ENCODE measurements around the gene ICAM4. TPM values are rescaled to one million over a fixed set of nuclear protein-coding genes. Genes with fewer than 3 reads are reported as not detected.
"Not testable (repeated sequence)": the region's sequence is repeated elsewhere in the genome, so short reads cannot be mapped to it uniquely, and the experiment has no call there.

Gene ICAM4
- total RNA-seq, 4 donors from 2014 or later, result 0.82 to 7.5 (median 2.0) TPM

DNA sequence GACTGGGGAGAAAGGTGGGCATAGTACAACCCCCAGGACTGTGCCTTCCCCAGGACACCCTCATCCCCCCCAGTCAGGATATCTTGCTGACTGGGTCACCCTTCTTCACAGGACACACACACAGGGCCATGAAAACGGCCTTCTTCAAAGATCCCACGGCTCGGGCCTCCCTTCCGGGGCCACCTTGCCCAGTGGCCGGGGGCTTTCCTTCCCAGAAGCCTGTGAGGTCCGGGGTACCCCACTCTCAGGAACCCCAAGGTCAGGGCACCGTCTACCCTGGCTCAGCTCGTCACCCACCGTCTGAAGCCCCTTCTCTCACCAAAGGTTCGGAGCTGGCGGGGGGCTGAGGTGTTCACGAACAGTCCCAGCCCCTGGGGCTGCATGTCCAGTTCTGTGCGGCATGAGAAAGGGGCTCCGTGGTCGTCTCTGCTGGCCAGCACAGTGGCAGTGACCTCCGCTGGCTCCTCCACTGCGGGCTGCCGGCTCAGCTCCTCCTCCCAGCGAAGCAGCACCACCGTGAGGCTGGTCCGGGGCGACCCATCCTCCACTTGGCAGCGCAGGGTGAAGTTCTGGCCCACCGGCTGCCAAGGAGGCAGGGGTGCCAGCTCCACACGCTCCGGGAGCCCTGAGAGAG is 48.7 kb downstream of the ICAM4 start:
- TF ChIP-seq, protein P1, sequence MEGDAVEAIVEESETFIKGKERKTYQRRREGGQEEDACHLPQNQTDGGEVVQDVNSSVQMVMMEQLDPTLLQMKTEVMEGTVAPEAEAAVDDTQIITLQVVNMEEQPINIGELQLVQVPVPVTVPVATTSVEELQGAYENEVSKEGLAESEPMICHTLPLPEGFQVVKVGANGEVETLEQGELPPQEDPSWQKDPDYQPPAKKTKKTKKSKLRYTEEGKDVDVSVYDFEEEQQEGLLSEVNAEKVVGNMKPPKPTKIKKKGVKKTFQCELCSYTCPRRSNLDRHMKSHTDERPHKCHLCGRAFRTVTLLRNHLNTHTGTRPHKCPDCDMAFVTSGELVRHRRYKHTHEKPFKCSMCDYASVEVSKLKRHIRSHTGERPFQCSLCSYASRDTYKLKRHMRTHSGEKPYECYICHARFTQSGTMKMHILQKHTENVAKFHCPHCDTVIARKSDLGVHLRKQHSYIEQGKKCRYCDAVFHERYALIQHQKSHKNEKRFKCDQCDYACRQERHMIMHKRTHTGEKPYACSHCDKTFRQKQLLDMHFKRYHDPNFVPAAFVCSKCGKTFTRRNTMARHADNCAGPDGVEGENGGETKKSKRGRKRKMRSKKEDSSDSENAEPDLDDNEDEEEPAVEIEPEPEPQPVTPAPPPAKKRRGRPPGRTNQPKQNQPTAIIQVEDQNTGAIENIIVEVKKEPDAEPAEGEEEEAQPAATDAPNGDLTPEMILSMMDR (IDR thresholded peaks at IDR 0.05), result no peak
- ATAC-seq (ENCODE audit: low FRiP score) (no peak), DNase-seq (ENCODE audit: low spot score) (no peak)

DNA sequence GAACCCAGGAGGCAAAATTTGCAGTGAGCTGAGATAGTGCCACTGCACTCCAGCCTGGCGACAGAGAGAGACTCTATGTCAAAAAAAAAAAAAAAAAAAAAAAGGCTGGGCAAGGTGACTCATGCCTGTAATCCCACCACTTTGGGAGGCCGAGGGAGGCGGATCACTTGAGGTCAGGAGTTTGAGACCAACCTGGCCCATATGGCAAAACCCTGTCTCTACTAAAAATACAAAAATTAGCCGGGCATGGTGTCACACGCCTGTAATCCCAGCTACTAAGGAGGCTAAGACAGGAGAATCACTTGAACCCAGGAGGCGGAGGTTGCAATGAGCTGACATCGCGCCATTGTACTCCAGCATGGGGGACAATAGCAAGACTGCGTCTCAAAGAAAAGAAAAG is 50.0 kb downstream of the ICAM4 start:
- not testable (repeated sequence) for ATAC-seq (ENCODE audit: low FRiP score); DNase-seq (ENCODE audit: low spot score)

Small RNA genes within 50 kb of the gene (small RNA-seq; reads per million reads assigned to genes)
- gene AC011511.1, result not detected
- not detected for gene AC011511.4

Other genes with a start within 250 kb of the ICAM4 start
- gene SHFL, start 200.6 kb upstream of the ICAM4 start, total RNA-seq, result 10 to 100 TPM; 20.7 to 36.7 (median 27.7) TPM
- under 1 TPM in 3 of 4 donors, not detected in 1; 0.31 to 0.84 (median 0.37) TPM for gene ANGPTL6, start 184.3 kb upstream of the ICAM4 start, total RNA-seq
- gene PPAN, start 180.6 kb upstream of the ICAM4 start, total RNA-seq, result 10 to 100 TPM; 25.0 to 79.7 (median 32.0) TPM
- gene P2RY11, start 175.3 kb upstream of the ICAM4 start, total RNA-seq, result 10 to 100 TPM in 1 of 4 donors, 1 to 10 TPM in 3; 2.7 to 18.7 (median 4.7) TPM
- gene EIF3G, start 167.1 kb upstream of the ICAM4 start, total RNA-seq, result 100 to 1,000 TPM; 223 to 282 (median 242) TPM
- gene DNMT1, start 92.0 kb upstream of the ICAM4 start, total RNA-seq, result 10 to 100 TPM; 38.4 to 84.7 (median 50.2) TPM
- gene S1PR2, start 55.6 kb upstream of the ICAM4 start, total RNA-seq, result 10 to 100 TPM; 15.1 to 16.8 (median 15.9) TPM
- gene MRPL4, start 34.7 kb upstream of the ICAM4 start, total RNA-seq, result 10 to 100 TPM; 44.6 to 73.3 (median 65.7) TPM
- 100 to 1,000 TPM in 2 of 4 donors, 10 to 100 TPM in 2; 20.7 to 286 (median 81.0) TPM for gene ICAM1, start 15.8 kb upstream of the ICAM4 start, total RNA-seq
- 1 to 10 TPM in 1 of 4 donors, under 1 TPM in 3; 0.31 to 1.1 (median 0.53) TPM for gene ICAM5, start 3.0 kb downstream of the ICAM4 start, total RNA-seq
- gene ZGLP1, start 22.9 kb downstream of the ICAM4 start, total RNA-seq, result 1 to 10 TPM in 1 of 4 donors, under 1 TPM in 3; 0.19 to 2.4 (median 0.94) TPM
- 10 to 100 TPM in 3 of 4 donors, 1 to 10 TPM in 1; 9.0 to 26.2 (median 17.8) TPM for gene FDX2, start 29.1 kb downstream of the ICAM4 start, total RNA-seq
- 10 to 100 TPM; 12.4 to 23.9 (median 15.8) TPM for gene RAVER1, start 46.6 kb downstream of the ICAM4 start, total RNA-seq
- 10 to 100 TPM in 1 of 4 donors, 1 to 10 TPM in 3; 7.7 to 41.1 (median 9.4) TPM for gene ICAM3, start 52.7 kb downstream of the ICAM4 start, total RNA-seq
- gene TYK2, start 93.6 kb downstream of the ICAM4 start, total RNA-seq, result 100 to 1,000 TPM in 1 of 4 donors, 10 to 100 TPM in 3; 60.2 to 137 (median 76.9) TPM
- gene CDC37, start 116.6 kb downstream of the ICAM4 start, total RNA-seq, result 100 to 1,000 TPM; 146 to 308 (median 195) TPM
- gene PDE4A, start 133.6 kb downstream of the ICAM4 start, total RNA-seq, result 10 to 100 TPM in 3 of 4 donors, 1 to 10 TPM in 1; 9.8 to 30.3 (median 16.2) TPM
- gene KEAP1, start 216.4 kb downstream of the ICAM4 start, total RNA-seq, result 10 to 100 TPM; 53.2 to 65.6 (median 59.3) TPM
- gene S1PR5, start 230.5 kb downstream of the ICAM4 start, total RNA-seq, result under 1 TPM; 0.47 to 0.72 (median 0.56) TPM